Inflammatory macrophage (primary cell): ENCODE measurements around the gene ZNF471.

Experiments
- DNase-seq, 2 donors: peaks; one replicate each; pipeline ENCODE4 v3.0.0-alpha.2; 2020 to 2022

The ZNF471 gene

DNA sequence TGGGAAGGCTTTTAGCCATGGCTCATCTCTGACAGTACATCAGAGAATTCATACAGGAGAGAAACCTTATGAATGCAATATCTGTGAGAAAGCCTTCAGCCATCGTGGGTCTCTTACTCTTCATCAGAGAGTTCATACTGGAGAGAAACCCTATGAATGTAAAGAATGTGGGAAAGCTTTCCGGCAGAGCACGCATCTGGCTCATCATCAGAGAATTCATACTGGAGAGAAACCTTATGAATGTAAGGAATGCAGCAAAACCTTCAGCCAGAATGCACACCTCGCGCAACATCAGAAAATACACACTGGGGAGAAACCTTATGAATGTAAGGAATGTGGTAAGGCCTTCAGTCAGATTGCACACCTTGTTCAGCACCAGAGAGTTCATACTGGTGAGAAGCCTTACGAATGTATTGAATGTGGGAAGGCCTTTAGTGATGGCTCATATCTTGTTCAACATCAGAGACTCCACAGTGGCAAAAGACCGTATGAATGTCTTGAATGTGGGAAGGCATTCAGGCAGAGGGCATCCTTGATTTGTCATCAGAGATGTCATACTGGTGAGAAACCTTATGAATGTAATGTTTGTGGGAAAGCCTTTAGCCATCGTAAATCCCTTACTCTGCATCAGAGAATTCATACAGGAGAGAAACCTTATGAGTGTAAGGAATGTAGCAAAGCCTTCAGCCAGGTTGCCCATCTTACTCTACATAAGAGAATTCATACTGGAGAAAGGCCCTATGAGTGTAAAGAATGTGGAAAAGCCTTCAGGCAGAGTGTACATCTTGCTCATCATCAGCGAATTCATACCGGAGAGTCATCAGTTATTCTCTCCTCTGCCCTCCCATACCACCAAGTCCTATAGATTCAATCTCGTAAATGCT lies 70.3 kb downstream of the ZNF471 start:
- DNase-seq, result no peak
